C4-2B (cell line): ENCODE results near the gene P2RX1.

Experiments used
- H3K27ac ChIP-seq: fragments of 450-650 bp; 2 replicates; pipeline ENCODE4 v1.5.1; 2017
- ZFX ChIP-seq: fragments of 450-650 bp; IDR thresholded peaks from 2 replicates; pipeline ENCODE4 v1.6.1; 2017
- TF ChIP-seq, protein P1 (sequence below): fragments of 450-650 bp; conservative IDR thresholded peaks from 2 replicates; pipeline ENCODE4 v1.5.1; 2017; ENCODE audit warnings: mild to moderate bottlenecking

P2RX1 gene

DNA sequence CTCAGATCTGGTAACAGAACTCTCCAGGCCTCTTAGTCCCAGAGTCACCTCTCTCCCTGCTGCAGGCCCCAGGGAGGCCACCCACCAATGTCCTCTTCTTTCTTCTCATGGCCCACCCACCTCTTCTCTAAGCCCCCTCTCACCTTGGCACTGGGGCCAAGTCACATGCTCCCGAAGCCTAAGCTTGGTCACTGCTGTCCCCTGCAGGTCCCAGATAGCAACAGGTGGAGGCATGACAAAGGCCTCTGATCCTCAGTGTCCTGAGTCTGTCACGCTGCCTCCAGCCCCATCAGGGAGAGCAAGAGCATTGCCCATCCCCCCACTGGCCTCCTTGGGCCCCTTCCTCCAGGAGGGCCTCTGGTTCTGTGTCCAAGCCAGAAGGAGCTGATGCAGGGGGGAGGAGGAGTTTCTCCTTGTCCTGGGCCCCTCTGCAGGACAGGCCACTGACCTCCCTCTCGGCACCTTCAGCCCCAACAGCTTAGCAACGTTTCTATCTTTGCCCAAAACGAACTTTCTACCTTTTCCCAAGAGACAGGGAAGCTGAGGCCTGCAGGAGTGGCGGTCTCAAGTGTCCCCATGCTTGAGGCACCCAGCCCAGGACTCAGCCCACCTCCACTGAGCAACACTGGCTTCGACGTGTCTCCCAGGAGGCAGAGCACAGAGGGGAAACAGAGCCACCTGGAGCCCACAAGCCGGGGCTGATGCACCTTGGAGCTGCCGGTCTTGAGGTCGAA is 8.6 kb downstream of the P2RX1 start:
- TF ChIP-seq, protein P1, sequence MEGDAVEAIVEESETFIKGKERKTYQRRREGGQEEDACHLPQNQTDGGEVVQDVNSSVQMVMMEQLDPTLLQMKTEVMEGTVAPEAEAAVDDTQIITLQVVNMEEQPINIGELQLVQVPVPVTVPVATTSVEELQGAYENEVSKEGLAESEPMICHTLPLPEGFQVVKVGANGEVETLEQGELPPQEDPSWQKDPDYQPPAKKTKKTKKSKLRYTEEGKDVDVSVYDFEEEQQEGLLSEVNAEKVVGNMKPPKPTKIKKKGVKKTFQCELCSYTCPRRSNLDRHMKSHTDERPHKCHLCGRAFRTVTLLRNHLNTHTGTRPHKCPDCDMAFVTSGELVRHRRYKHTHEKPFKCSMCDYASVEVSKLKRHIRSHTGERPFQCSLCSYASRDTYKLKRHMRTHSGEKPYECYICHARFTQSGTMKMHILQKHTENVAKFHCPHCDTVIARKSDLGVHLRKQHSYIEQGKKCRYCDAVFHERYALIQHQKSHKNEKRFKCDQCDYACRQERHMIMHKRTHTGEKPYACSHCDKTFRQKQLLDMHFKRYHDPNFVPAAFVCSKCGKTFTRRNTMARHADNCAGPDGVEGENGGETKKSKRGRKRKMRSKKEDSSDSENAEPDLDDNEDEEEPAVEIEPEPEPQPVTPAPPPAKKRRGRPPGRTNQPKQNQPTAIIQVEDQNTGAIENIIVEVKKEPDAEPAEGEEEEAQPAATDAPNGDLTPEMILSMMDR = no peak
- TF ChIP-seq ZFX = no peak
- H3K27ac ChIP-seq = no peak overlapping the region

DNA sequence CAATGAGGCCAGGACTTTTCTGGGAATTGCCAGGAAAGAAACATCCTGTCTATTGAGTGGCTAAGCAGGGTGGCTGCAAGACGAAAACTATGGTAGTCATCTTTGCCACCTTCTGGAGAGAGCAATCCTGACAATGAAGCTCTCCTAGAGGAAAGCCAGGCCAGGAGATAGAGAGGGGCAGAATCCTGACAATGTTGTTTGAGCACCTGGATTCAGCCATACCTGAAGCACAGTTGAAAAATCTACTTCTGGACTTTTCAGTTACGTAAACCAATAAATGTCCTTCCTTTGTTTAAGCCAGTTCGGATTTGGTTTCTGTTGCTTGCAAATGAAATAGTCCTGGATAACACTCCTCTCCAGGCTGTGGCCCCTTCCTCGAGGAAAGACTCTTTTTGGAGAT is 9.4 kb downstream of the P2RX1 start:
- H3K27ac ChIP-seq = no peak overlapping the region
- no peak for TF ChIP-seq ZFX
- TF ChIP-seq, protein P1 = no peak

DNA sequence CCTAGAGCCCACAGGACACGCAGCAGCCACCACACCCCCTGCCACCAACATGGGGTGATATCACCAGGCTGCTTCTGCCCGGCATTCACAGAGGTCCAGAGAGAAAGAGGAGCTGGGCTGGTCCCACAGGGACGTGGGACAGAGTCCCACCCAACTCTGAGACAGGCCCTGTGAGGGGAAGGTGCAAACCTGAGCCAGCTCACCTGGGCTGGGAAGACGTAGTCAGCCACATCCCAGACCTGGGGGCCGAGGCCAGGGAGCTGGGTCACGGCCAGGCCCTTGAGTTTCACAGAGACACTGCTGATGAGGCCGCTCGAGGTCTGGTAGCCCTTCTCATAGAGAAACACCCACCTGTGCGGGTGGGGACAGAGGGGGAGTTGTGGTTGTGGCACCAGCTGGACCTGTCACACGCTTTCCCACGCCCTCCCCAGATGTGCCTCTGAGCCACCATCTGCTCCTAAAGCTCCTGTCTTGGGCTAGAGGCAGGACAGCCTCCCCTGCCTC is 11.2 kb downstream of the P2RX1 start:
- TF ChIP-seq, protein P1 = no peak
- TF ChIP-seq ZFX = no peak
- no peak overlapping the region for H3K27ac ChIP-seq

DNA sequence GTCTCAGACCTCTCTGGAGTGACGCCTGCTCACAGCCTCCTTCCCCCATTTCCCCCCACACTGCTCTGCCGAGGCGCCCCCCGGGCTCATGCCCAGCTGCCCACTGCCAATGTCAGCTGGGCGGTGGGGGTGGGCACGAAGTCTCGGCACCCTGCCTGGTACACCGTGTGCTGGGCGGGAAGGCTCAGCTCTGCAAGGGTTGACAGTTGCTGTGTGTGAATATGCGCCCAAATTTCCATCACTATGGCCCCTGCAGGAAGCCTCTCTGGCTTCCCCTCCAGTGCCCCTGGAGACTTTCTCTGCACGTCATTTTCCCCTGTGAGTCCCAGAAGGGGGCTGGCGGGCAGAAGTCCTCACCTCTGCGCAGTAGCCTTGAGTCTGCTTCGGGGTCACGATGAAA is 11.8 kb downstream of the P2RX1 start:
- no peak overlapping the region for H3K27ac ChIP-seq
- TF ChIP-seq, protein P1 = no peak
- no peak for TF ChIP-seq ZFX

DNA sequence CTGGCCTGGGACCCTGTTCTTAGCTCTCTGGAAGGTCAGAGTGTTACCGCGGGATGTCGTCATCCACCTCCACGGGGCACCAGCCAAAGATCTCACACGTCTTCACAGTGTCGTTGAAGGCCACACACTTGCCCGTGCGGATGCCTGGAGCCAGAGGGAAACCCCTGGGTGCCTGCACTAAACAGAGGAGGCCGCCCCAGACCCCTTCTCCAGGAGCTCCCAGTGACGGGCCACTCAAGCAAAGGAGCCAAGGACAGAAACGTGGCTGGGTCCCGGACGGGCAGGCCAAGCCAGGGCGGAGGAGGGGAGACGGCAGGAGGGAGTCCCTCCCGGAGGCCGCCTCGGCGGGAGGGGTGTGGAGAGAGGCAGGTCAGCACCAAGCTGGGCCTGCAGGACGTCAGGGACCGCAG is 12.4 kb downstream of the P2RX1 start:
- no peak overlapping the region for H3K27ac ChIP-seq

DNA sequence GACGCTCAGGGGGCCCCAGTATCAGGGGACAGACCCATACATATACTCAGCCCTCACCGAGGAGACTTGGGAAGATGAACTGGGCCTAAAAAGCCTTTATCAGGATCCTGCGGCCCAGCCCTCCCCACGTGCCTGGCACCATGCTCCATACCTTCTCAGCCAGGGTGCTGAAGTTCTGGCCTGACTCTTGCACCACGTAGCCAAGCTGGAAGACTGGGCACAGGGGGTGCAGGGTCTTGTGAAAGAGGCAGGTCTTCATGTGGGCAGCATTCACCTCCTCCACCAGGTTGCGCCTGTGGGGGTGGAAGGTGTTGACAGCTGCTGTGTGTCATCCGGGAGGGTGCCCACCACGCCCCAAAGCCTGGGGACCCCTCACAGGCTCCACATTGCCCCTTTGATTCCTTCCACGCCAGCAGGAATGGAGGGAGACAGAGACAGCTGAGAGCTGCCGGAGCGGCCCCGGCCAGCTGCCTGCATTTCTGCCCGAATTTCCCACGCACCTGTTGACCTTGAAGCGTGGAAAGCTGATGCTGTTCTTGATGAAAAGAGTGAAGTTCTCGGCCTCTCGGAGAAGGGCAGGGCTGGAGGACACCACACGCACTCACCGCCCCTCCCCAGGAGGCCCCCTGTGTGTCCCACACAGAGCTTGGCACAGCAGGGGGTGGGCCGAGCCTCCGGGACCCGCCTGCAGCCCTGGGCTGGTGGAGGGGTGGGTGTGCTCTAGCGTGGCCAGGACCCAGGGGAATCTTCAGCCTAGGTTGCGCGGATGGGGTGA is 13.0 kb downstream of the P2RX1 start:
- H3K27ac ChIP-seq = no peak overlapping the region
- TF ChIP-seq ZFX = no peak
- TF ChIP-seq, protein P1 = no peak

More for the DNA sequence above, 12.4 kb downstream of the P2RX1 start:
- TF ChIP-seq ZFX = no peak
- TF ChIP-seq, protein P1 = no peak

DNA sequence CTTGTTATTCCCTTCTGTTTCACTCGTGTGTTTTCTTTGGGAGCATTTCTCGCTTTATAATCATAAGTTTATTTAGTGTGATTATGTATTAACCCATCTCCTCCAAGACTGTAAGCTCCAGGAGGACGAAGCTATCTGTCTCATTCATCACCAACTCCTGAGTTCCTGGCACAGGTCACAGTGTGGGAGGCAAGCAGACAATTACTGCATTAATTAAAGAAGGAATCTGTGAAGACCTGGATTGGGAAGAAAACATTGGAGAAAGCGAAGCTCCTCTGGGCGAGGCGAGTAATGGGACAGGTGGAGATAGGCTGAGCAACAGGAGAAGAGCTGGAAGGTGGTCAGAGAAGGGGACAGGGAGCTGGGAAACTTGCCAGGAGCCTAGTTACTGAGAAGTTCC is 15.6 kb downstream of the P2RX1 start:
- no peak for TF ChIP-seq ZFX
- TF ChIP-seq, protein P1 = no peak
- H3K27ac ChIP-seq = no peak overlapping the region
